ENCODE measurements around the gene DPP6.
"Not testable (repeated sequence)": the region's sequence is repeated elsewhere in the genome, so short reads cannot be mapped to it uniquely, and the experiment has no call there.

DPP6 gene

GRCh38 chr7:154051643-154052529 lies at the start of gene DPP6:
Gene DPP6, plus strand, starts transcription at chr7:154052398.
- DNase-seq (ENCODE audit: low read depth) = not testable (repeated sequence)

GRCh38 chr7:154009423-154009911 lies 42.7 kb upstream of the DPP6 start:
- not testable (repeated sequence) for DNase-seq (ENCODE audit: low read depth)

GRCh38 chr7:154010726-154011568 lies 41.3 kb upstream of the DPP6 start:
- not testable (repeated sequence) for DNase-seq (ENCODE audit: low read depth)

- not testable (repeated sequence) for DNase-seq (ENCODE audit: low read depth)
Observed at GRCh38 chr7:154012800-154013199, 39.4 kb upstream of the DPP6 start.

DNA sequence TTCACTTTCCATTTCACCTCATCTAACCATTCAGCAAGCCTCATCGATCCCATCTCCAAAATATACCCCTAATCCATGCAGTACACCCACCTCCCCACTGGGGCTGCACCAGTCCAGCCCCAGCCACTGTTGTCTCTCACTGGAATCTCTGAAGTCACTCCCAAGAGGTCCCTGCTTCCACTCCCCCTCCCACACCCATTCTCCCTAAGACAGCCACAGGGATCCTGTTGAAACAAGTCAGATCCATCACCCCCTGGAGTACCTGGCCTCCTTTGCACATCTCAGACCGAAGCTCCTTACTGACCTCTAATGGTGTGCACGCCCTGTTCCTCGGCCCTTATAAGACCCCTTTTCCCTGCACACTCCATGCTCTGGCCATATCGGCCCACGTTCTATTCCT lies 36.6 kb upstream of the DPP6 start:
- not testable (repeated sequence) for DNase-seq (ENCODE audit: low read depth)

GRCh38 chr7:154018354-154018753 lies 33.8 kb upstream of the DPP6 start:
- DNase-seq (ENCODE audit: low read depth) = not testable (repeated sequence)

- not testable (repeated sequence) for DNase-seq (ENCODE audit: low read depth)
Observed at GRCh38 chr7:154027805-154028204, 24.4 kb upstream of the DPP6 start.

DNA sequence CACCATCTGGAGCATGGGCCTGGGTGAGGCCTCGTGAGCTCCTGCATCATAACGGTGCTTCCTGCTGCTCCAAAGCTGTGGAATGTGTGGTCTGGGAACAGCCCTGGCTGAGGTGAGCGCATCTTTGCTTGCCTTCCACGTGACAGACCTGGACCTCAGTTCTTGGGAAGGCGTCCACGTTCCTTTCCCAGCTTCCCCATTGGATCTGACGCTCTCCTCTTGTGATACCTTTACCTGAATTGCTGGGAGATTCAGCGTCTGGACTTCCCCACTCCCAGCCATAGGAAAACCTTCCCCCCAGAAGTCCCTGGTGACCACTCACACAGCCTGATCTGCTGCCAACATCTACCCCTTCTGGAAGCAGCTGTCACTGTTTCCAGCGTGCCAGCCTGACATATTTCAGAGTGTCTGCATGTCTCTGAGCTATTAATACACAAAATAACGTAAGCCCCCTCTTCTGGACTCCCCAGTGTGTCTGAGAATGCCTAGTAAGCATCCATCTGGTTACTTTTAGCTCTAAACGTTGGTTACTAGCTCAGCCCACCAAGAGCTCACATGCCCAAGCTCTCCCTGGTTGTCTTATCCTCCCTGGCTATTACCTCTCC lies 21.6 kb upstream of the DPP6 start:
- not testable (repeated sequence) for DNase-seq (ENCODE audit: low read depth)

GRCh38 chr7:154039466-154040165 lies 12.6 kb upstream of the DPP6 start:
- DNase-seq (ENCODE audit: low read depth) = peak; percentile 2

DNA sequence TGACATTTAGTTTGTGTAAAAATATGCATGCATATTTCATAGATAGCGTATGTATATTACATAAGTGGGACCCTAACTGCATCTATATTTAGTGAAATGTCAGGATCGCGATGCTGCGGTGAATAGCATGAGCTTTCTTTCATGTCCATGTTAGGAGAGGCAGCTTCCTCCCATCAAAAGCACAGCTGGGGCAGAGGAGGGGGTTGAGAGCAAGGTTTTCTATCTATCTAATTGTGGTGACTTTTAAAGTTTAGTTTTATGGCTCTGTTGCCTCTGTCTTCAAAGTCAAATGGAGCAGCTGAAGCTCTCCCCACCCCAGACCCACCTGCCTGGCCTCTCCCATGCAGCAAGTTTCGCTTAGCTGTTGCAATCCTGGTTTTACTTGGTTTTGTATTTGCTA lies 1.8 kb upstream of the DPP6 start:
- DNase-seq (ENCODE audit: low read depth) = not testable (repeated sequence)

GRCh38 chr7:154051006-154051642 lies 1.1 kb upstream of the DPP6 start:
- DNase-seq (ENCODE audit: low read depth) = not testable (repeated sequence)

DNA sequence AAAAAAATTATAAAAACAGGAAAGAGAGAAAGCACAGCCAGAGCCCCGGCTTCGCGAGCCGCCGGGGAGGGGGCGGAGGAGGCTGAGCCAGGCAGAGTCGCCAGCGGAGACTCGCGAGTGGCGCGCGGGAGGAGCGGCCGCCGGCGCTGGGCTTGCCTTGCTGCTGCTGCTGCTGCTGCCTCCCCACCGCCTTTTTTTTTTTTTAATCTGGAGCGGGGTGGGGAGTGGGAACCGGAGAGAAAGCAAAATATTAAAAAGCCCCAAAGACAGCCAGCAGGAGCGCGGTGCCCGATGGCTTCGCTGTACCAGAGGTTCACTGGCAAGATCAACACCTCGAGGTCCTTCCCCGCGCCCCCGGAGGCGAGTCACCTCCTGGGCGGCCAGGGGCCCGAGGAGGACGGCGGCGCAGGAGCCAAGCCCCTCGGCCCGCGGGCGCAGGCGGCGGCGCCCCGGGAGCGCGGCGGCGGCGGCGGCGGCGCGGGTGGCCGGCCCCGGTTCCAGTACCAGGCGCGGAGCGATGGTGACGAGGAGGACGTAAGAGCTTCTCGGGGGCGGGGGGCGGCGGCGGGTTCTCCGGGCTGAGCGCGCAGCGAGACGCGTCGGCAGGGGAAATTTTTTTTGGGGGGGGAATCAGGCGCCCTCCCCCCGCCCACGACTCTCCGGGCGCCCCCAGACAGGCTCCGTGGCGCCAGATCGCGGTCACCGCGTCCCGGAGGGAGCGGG lies 493 bp downstream of the DPP6 start:
- DNase-seq (ENCODE audit: low read depth) = not testable (repeated sequence)

DNA sequence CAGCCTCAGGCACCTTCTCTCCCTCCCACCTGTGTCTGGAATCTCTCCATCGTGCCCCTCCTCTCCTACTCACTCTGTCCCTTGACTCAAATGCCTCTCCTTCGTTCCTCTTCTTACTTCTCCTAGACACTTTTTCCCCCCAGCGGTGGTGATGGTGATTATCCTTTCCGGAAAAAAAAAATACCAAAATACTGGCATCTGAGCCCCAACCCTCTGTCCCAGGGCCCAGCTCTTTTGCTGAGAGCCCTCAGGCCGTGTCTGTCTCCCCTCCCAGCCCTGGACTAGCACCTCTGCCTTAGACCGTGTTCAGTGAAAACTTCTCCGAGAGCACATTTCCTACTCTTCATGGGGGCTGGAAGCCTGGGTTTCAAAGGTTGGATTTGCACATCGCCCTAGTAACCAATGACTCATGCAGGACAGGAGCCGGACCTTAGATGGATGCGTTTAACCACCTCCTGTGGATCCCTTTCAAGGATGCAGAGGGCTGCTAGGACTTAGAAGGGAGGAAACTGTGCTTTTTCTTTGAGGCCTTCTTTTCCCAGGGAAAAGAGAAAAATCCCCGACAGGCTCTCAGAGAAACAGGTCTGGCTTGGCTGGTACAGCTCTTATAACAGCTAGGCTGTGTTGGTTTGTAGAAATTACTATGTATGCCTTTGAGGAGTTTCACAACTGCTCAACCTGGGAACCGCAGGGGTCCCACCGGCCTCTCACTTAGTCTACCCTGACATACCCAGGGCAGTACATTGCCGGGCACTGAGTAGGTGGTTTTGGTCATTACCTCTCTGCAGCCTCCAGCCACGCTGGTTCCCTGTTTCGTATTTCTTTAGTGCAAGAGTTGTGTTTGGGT lies 1.5 kb downstream of the DPP6 start:
- not testable (repeated sequence) for DNase-seq (ENCODE audit: low read depth)

GRCh38 chr7:154054664-154055063 lies 2.5 kb downstream of the DPP6 start:
- DNase-seq (ENCODE audit: low read depth) = not testable (repeated sequence)

DNA sequence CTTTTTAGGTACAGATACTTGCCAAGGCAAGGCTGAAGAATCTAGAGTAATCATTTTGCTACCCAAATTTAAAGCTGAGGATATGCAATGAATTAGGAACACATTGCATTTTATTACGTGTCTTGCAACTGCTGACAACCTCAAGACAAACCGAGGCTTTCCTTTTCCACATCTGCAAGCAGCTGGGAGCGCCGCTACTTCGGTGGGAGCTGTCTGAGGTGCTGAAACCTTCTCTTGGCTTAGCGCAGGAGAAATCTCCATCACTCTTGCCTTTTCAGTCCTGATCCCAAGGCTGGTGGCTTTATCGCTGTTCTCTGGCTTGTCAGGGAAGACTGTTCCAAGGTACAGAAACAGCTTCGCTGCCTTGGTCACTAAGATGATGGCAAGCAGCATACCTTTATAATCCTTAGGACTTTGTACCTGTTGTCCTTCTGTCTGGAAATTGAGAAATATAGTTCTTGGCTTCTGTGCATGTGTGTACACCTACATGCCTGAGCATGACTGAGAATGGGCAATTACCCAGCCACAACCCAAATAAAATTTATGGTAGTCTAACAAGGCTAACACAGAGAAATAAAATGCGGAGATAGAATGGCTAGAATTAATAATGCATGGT lies 3.4 kb downstream of the DPP6 start:
- DNase-seq (ENCODE audit: low read depth) = not testable (repeated sequence)

- DNase-seq (ENCODE audit: low read depth) = not testable (repeated sequence)
Observed at GRCh38 chr7:154058783-154059182, 6.6 kb downstream of the DPP6 start.

DNA sequence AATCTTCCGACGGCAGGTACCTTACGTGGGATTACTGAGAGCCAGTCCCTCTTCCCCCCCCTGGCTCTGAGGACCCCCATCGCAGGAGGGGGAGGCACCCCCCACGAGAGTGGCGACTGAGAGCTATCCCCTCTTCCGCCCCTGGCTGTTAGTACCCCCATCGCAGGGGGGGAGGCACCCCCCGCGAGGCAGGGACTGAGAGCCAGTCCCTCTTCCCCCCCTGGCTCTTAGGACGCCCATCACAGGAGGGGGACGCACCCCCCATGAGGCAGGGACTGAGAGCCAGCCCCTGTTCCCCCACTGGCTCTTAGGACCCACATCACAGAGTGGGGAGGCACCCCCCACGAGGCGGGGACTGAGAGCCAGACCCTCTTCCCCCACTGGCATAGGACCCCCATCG lies 8.4 kb downstream of the DPP6 start:
- not testable (repeated sequence) for DNase-seq (ENCODE audit: low read depth)

DNA sequence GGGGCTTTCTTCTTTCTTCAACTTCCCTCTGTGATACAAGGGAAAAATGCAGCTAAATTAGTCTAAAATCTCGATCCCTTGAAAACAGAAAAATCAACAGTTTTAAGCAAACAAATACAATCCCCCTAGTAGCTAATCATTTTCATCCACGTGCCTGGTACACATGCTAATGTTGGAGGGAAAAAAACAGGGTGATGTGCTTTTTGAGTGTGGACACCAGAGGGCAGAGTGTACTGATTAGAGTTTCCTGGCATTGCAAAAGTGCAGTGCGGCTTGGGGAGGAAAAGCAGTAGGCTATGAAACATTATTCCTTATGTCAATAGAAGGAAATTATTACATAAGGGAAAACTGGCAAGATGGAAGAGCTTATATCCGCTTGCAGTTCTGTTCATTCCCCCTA lies 19.6 kb downstream of the DPP6 start:
- DNase-seq (ENCODE audit: low read depth) = not testable (repeated sequence)

Measured in activated T-cell treated with anti-CD3 and anti-CD28 coated beads for 24 hours (primary cell).